Heart right ventricle (tissue), 16 donors: ENCODE measurements around the gene WNT5A. TPM values are rescaled to one million over a fixed set of nuclear protein-coding genes. Genes with fewer than 3 reads are reported as not detected.

Experiments used
- ATAC-seq, 8 donors: fragments of 200-7000 bp; cut with Tn5 transposase; one replicate each; pipeline ENCODE4 v1.9.1; 2020; ENCODE audit warnings: mild to moderate bottlenecking in 8 of 8, moderate library complexity in 8 of 8, moderate number of reproducible peaks in 1 of 8
- DNase-seq, 2 donors: peaks; one replicate each; pipeline ENCODE4 v3.0.0-alpha.2; 2020
- H3K27ac ChIP-seq, 10 donors: fragments of 200-600 bp; sonication (generic) in 2 of 10; one replicate each; pipeline versions ENCODE4 v1.5.0 to v1.8.0; 2020 to 2022; ENCODE audit warnings: mild to moderate bottlenecking in 3 of 10
- H3K27me3 ChIP-seq, 7 donors: fragments of 200-600 bp; one replicate each; pipeline ENCODE4 v1.8.0; 2021 to 2022; ENCODE audit warnings: mild to moderate bottlenecking in 2 of 7
- H3K36me3 ChIP-seq, 9 donors: fragments of 200-600 bp; sonication (generic) in 1 of 9; one replicate each; pipeline versions ENCODE4 v1.5.0 to v1.8.0; 2020 to 2022; ENCODE audit warnings: mild to moderate bottlenecking in 2 of 9
- H3K4me1 ChIP-seq, 9 donors: fragments of 200-600 bp; sonication (generic) in 1 of 9; one replicate each; pipeline versions ENCODE4 v1.5.0 to v1.8.0; 2020 to 2022; ENCODE audit warnings: mild to moderate bottlenecking in 4 of 9
- H3K4me3 ChIP-seq, 10 donors: fragments of 200-600 bp; sonication (generic) in 2 of 10; one replicate each; pipeline versions ENCODE4 v1.5.0 to v1.8.0; 2020 to 2022; ENCODE audit warnings: mild to moderate bottlenecking in 7 of 10, moderate library complexity in 2 of 10
- H3K9me3 ChIP-seq, 11 donors: fragments of 200-600 bp in 10 of 11; sonication (generic) in 2 of 11; one replicate each; pipeline versions ENCODE4 v1.5.0 to v1.8.0; 2013 to 2022; ENCODE audit warnings: mild to moderate bottlenecking in 2 of 11, control low read depth in 1 of 11, moderate library complexity in 1 of 11
- CTCF ChIP-seq, 9 donors: fragments of 200-600 bp; sonication (generic) in 2 of 9; IDR thresholded peaks; one replicate each; pipeline versions ENCODE4 v1.5.0 to v1.8.0; 2021 to 2022; ENCODE audit warnings: antibody characterized with exemption in 9 of 9, mild to moderate bottlenecking in 5 of 9, moderate library complexity in 1 of 9
- WGBS, 2 donors: extraction: QIAGEN DNeasy Blood & Tissue Kit; methylation state at CpG; one replicate each; pipeline ENCODE4 v1.1.7; 2013; ENCODE audit warnings: inconsistent platforms in 1 of 2; 5-methylcytosine and 5-hydroxymethylcytosine counted together
- intact Hi-C, 10 donors: fragments of 100-400 bp; cut with DNase I; formaldehyde crosslinking; loops; one replicate each; pipeline versions ENCODE4 v1.11.1 to v1.14.2; 2022
- polyA plus RNA-seq, 2 donors: library from polyadenylated mRNA; stranded (reverse); fragments of 200-250 nt; gene quantifications; one replicate each; pipeline ENCODE4 v1.2.3, GENCODE V29; 2013
- total RNA-seq, 10 donors: library from RNA; stranded (reverse); fragmentation: NEBNext Ultra II Directional in 3 of 10; extraction: Animal tissue kit (Norgen Biotek cat#: 25700) in 3 of 10; gene quantifications; one replicate each; pipeline versions ENCODE4 v1.2.1 to v1.2.4, GENCODE V29; 2021 to 2023
- donor health status: Arrhythmogenic right ventricular cardiomyopathy.
- donor health status: ischemic (EF 13 %, LVEDD 7.1; RV severe dilation, severe dysfunction).
- donor health status: healthy with polysubstance abuse.
- donor health status: DM: no; HTN: yes; CAD: no.
- donor health status: DM: no; HTN: no; CAD: no.
- donor health status: ischemic (EF 25% LVEDD 6.9; RV normal size, moderate dysfunction).
- donor health status: ischemic (EF 25% LVEDD 5.7; RV mildly dilated, moderate dysfunction).
- donor health status: healthy.
- donor health status: DM: yes; HTN: yes; CAD: no.
- donor health status: Ischemic cardiomyopathy.
- donor health status: ischemic (EF 35%, LVEDD 5.7; RV mildly dilated, moderate dysfunction).
- donor health status: nonischemic (EF 11% LVEDD 7.7; RV severe dilation, severe dysfunction).
- donor health status: DM: yes; HTN: yes; CAD: no.
- donor health status: PGD.
- donor health status: ischemic (EF 29% LVEDD 5.4; RV normal size, mild dysfunction).
- donor health status: nonischemic (EF 23%, LVEDD 6.1; RV moderate dilation, normal function).

Gene WNT5A
- total and polyA plus RNA-seq, 12 donors, result 0.33 to 5.9 (median 3.2) TPM

- Histone ChIP-seq H3K4me1 (no peaks in the 10 kb centered on the region), H3K36me3 (no peaks in the 10 kb centered on the region), H3K27ac (no peak overlapping the region), H3K9me3 (peaks cover 0 to 13% (median 0%) of the 10 kb centered on the region in 11 donors), H3K4me3 (no peak overlapping the region), H3K27me3 (peaks cover 0 to 13% (median 0%) of the 10 kb centered on the region in 7 donors)
- no peak for ATAC-seq
- 57 to 59% methylated on average over 5 of the region's 5 CpGs for WGBS, 2 donors
- no peak for DNase-seq
- TF ChIP-seq CTCF (IDR thresholded peaks at IDR 0.05), result no peak
- intact Hi-C loops, result no loop called here
These were observed 59.4 kb downstream of the WNT5A start for GRCh38 chr3:55427739-55428138.

- no peak for TF ChIP-seq CTCF (IDR thresholded peaks at IDR 0.05)
- DNase-seq (no peak), ATAC-seq (no peak)
- intact Hi-C loops, result no loop called here
- WGBS, 2 donors, result 72 to 79% methylated on average over 4 of the region's 4 CpGs
- Histone ChIP-seq H3K4me1 (no peaks in the 10 kb centered on the region), H3K27ac (no peak overlapping the region), H3K36me3 (no peaks in the 10 kb centered on the region), H3K4me3 (no peak overlapping the region), H3K9me3 (peaks cover 0 to 18% (median 0%) of the 10 kb centered on the region in 11 donors), H3K27me3 (peaks cover 0 to 7% (median 0%) of the 10 kb centered on the region in 7 donors)
These were observed 60.6 kb downstream of the WNT5A start for GRCh38 chr3:55426486-55426885.

- ATAC-seq (peak in 6 of 8 donors; percentile 30 to 85 (median 72)), DNase-seq (no peak)
- H3K9me3 ChIP-seq, result peaks cover 0 to 38% (median 3%) of the 10 kb centered on the region in 11 donors
- no peak for TF ChIP-seq CTCF (IDR thresholded peaks at IDR 0.05)
- H3K36me3 ChIP-seq, result no peaks in the 10 kb centered on the region
- intact Hi-C loops, result no loop called here
- no peaks in the 10 kb centered on the region for H3K4me1 ChIP-seq
- no peak overlapping the region for H3K4me3 ChIP-seq
- WGBS, 2 donors, result 22 to 43% methylated on average over 5 of the region's 5 CpGs
- peaks cover 0 to 2% (median 0%) of the 10 kb centered on the region in 7 donors for H3K27me3 ChIP-seq
- no peak overlapping the region for H3K27ac ChIP-seq
These were observed 63.3 kb downstream of the WNT5A start for GRCh38 chr3:55423782-55424181.

- Histone ChIP-seq H3K27ac (no peak overlapping the region), H3K4me3 (no peak overlapping the region), H3K36me3 (no peaks in the 10 kb centered on the region), H3K9me3 (peaks cover 0 to 37% (median 6%) of the 10 kb centered on the region in 11 donors), H3K4me1 (no peaks in the 10 kb centered on the region), H3K27me3 (peaks cover 0 to 4% (median 0%) of the 10 kb centered on the region in 7 donors)
- TF ChIP-seq CTCF (IDR thresholded peaks at IDR 0.05), result no peak
- no peak for DNase-seq
- no peak for ATAC-seq
- intact Hi-C loops, result no loop called here
- WGBS, 2 donors, result 86 to 98% methylated on average over 1 of the region's 1 CpG
These were observed 69.9 kb downstream of the WNT5A start for GRCh38 chr3:55417211-55417610.
